GM12891 (cell line): ENCODE data around the gene PEPD.

Experiments
- POLR2A ChIP-seq: IDR thresholded peaks from 2 replicates; pipeline ENCODE4 v1.6.1; 2011; ENCODE audit warnings: low read depth, low read length, control low read depth
- TAF1 ChIP-seq: IDR thresholded peaks from 2 replicates; pipeline ENCODE4 v1.6.1; 2011; ENCODE audit warnings: low read depth, low read length, control low read depth

- TF ChIP-seq TAF1, result no peak
- TF ChIP-seq POLR2A, result no peak
Measured at GRCh38 chr19:33407140-33407551, 114.4 kb downstream of the PEPD start.
